ACHN (cell line): ENCODE results near the gene SNAP25.

Experiments
- DNase-seq: peaks from one replicate; pipeline ENCODE4 v3.0.0-alpha.2; 2015
- in situ Hi-C: cut with HindIII; loops from 2 replicates; pipeline ENCODE4 v1.10.0; 2017; ENCODE audit warnings: low sequenced_read_pairs, low pct_ligation_motif_present, low pct_unique_long_range_greater_than_20kb

SNAP25 gene

GRCh38 chr20:10288421-10288820, 69.8 kb downstream of the SNAP25 start:
- in situ Hi-C loops = no loop called here

GRCh38 chr20:10288954-10289646, 70.5 kb downstream of the SNAP25 start:
- DNase-seq = no peak
- in situ Hi-C loops = no loop called here

More at GRCh38 chr20:10288421-10288820, 69.8 kb downstream of the SNAP25 start:
- no peak for DNase-seq

- in situ Hi-C loops = no loop called here
Observed at GRCh38 chr20:10291568-10292248, 73.1 kb downstream of the SNAP25 start.

GRCh38 chr20:10297223-10297622, 78.6 kb downstream of the SNAP25 start:
- in situ Hi-C loops = no loop called here
- no peak for DNase-seq

More at GRCh38 chr20:10291568-10292248, 73.1 kb downstream of the SNAP25 start:
- no peak for DNase-seq

GRCh38 chr20:10297684-10298240, 79.1 kb downstream of the SNAP25 start:
- DNase-seq = no peak
- in situ Hi-C loops = no loop called here

- no peak for DNase-seq
- in situ Hi-C loops = no loop called here
Observed at GRCh38 chr20:10300582-10301446, 82.2 kb downstream of the SNAP25 start.

GRCh38 chr20:10303852-10304251, 85.2 kb downstream of the SNAP25 start:
- no peak for DNase-seq
- in situ Hi-C loops = no loop called here

- no peak for DNase-seq
- in situ Hi-C loops = no loop called here
Observed at GRCh38 chr20:10304471-10305046, 85.9 kb downstream of the SNAP25 start.

- DNase-seq = peak; percentile 38
Observed at GRCh38 chr20:10306440-10307358, 88.1 kb downstream of the SNAP25 start.

GRCh38 chr20:10307359-10307735, 88.7 kb downstream of the SNAP25 start:
- DNase-seq = no peak
- in situ Hi-C loops = no loop called here

More at GRCh38 chr20:10306440-10307358, 88.1 kb downstream of the SNAP25 start:
- in situ Hi-C loops = no loop called here

GRCh38 chr20:10308652-10309051, 90.0 kb downstream of the SNAP25 start:
- in situ Hi-C loops = no loop called here
- no peak for DNase-seq

- in situ Hi-C loops = no loop called here
- DNase-seq = peak; percentile 53
Observed at GRCh38 chr20:10309326-10309725, 90.7 kb downstream of the SNAP25 start.

GRCh38 chr20:10312111-10312510, 93.5 kb downstream of the SNAP25 start:
- no peak for DNase-seq
- in situ Hi-C loops = no loop called here

GRCh38 chr20:10313215-10313614, 94.6 kb downstream of the SNAP25 start:
- in situ Hi-C loops = no loop called here
- no peak for DNase-seq

- no peak for DNase-seq
- in situ Hi-C loops = no loop called here
Observed at GRCh38 chr20:10313701-10314100, 95.1 kb downstream of the SNAP25 start.

- in situ Hi-C loops = no loop called here
Observed at GRCh38 chr20:10314198-10314597, 95.6 kb downstream of the SNAP25 start.

GRCh38 chr20:10315138-10315537, 96.5 kb downstream of the SNAP25 start:
- in situ Hi-C loops = no loop called here

More at GRCh38 chr20:10314198-10314597, 95.6 kb downstream of the SNAP25 start:
- DNase-seq = no peak

GRCh38 chr20:10316582-10316981, 98.0 kb downstream of the SNAP25 start:
- in situ Hi-C loops = no loop called here
- DNase-seq = peak; percentile 27

More at GRCh38 chr20:10315138-10315537, 96.5 kb downstream of the SNAP25 start:
- no peak for DNase-seq
